Osteocyte (in vitro differentiated cells): ENCODE results near the gene THOC5. TPM values are rescaled to one million over a fixed set of nuclear protein-coding genes. Genes with fewer than 3 reads are reported as not detected.
"Not testable (repeated sequence)": the region's sequence is repeated elsewhere in the genome, so short reads cannot be mapped to it uniquely, and the experiment has no call there.

ENCODE experiments used
- DNase-seq: peaks from one replicate; pipeline ENCODE4 v3.0.0; 2021; ENCODE audit warnings: mixed read lengths; ENCODE audit not compliant: unreplicated experiment; ENCODE audit errors: extremely low spot score
- H3K27ac Mint-ChIP-seq: one replicate; pipeline ENCODE4 v1.8.0; 2021; ENCODE audit warnings: mild to moderate bottlenecking, mixed read lengths; ENCODE audit not compliant: unreplicated experiment
- H3K27me3 Mint-ChIP-seq: one replicate; pipeline ENCODE4 v1.8.0; 2021; ENCODE audit warnings: mixed read lengths; ENCODE audit not compliant: unreplicated experiment
- H3K36me3 Mint-ChIP-seq: one replicate; pipeline ENCODE4 v1.8.0; 2021; ENCODE audit warnings: mixed read lengths; ENCODE audit not compliant: unreplicated experiment
- H3K4me1 Mint-ChIP-seq: one replicate; pipeline ENCODE4 v1.8.0; 2021; ENCODE audit warnings: mixed read lengths; ENCODE audit not compliant: unreplicated experiment
- H3K4me3 Mint-ChIP-seq: one replicate; pipeline ENCODE4 v1.8.0; 2021; ENCODE audit warnings: mild to moderate bottlenecking, moderate library complexity, mixed read lengths; ENCODE audit not compliant: unreplicated experiment
- H3K9me3 Mint-ChIP-seq: one replicate; pipeline ENCODE4 v1.8.0; 2021; ENCODE audit warnings: mixed read lengths; ENCODE audit not compliant: unreplicated experiment
- long read RNA-seq: library from polyadenylated mRNA; unstranded; transcript quantifications from one replicate; pipeline ENCODE4 v2.0.0, GENCODE V29; 2021
- total RNA-seq: library from RNA; stranded (reverse); gene quantifications from 2 replicates; pipeline ENCODE4 v1.2.1, GENCODE V29; 2021
- TF ChIP-seq, protein P1 (sequence below): fragments of 200-600 bp; sonication (generic); IDR thresholded peaks from 2 replicates; pipeline ENCODE4 v1.5.0; 2021; ENCODE audit warnings: antibody characterized with exemption, mild to moderate bottlenecking, moderate library complexity

The THOC5 gene
- total RNA-seq, result 57.4 and 60.0 TPM in 2 replicates
- long read RNA-seq, full-length matches to known transcripts, result 172 of 256 reads
- long read RNA-seq, partial matches to known transcripts, result 18 of 256 reads
- long read RNA-seq, other reads (novel, unspliced or antisense), result 66 of 256 reads

DNA sequence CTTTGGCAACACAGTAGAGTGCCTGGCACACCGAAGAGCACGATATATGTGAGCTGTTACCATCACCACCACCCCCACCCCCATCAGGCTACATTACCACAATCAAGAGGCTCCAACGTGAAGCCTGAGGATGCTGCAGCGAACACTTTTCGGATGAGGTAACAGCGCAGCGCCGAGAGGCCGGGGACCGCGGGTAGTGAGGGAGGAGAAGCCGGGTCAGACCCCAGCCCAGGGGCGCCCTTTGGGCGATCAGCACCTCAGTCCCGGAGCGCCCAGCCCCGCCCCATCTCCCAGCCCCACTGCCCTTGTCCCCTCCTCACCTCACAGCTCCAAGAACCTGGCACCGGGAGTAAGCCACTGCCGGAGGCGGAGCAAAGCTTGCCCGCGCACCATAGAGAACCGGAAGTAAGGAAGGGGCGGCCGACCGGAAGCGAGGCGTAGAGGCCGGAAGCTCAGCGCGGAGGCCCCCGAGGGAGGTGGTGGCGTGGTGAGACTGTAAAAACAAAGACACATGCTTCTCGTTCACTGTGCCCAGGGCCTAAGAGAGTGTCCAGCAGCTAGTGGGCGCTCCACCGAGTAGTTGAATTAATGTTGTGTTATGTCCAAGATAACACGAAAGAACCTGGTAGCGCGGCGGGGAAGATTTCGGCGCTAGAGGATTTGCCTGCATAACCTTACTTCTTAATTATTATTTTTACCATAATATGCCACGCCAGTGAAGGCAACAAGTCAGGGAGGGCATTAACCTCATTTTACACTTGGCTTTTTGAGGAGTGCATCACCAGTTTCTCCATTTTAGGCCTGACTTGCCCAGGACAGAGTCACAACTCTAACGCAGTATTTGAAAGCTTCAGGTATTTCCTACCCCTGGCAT is at the start of gene THOC5:
Gene THOC5, minus strand, starts transcription at position 407 of the 874 bp plus-strand sequence. CDS start 4,610 bp downstream, outside the sequence.
- Mint-ChIP-seq H3K9me3 (no peaks in the 10 kb centered on the region), H3K27ac (peak within 1 kb of the TSS; percentile 91), H3K36me3 (peaks cover 21% of the 10 kb centered on the region), H3K4me1 (peaks cover 13% of the 10 kb centered on the region), H3K27me3 (no peaks in the 10 kb centered on the region), H3K4me3 (peak within 1 kb of the TSS; percentile 91)
- DNase-seq, result peak; percentile 97
- TF ChIP-seq, protein P1, sequence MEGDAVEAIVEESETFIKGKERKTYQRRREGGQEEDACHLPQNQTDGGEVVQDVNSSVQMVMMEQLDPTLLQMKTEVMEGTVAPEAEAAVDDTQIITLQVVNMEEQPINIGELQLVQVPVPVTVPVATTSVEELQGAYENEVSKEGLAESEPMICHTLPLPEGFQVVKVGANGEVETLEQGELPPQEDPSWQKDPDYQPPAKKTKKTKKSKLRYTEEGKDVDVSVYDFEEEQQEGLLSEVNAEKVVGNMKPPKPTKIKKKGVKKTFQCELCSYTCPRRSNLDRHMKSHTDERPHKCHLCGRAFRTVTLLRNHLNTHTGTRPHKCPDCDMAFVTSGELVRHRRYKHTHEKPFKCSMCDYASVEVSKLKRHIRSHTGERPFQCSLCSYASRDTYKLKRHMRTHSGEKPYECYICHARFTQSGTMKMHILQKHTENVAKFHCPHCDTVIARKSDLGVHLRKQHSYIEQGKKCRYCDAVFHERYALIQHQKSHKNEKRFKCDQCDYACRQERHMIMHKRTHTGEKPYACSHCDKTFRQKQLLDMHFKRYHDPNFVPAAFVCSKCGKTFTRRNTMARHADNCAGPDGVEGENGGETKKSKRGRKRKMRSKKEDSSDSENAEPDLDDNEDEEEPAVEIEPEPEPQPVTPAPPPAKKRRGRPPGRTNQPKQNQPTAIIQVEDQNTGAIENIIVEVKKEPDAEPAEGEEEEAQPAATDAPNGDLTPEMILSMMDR, result peak; percentile 81

DNA sequence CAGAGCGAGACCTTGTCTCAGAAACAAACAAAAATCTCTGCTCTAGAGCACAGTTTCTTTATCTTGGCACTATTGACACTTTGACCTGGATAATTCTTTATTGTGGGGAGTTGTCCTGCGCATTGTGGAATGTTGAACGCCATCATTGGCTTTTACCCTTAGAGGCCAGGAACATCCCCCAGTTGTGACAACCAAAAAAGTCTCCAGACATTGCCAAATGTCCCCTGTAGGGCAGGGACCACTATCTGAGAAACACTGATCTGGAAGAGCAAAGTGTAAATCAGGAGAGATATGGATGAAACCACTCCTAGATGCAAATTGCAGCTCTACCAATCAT is 45.1 kb upstream of the THOC5 start:
- no peaks in the 10 kb centered on the region for H3K9me3 Mint-ChIP-seq
- H3K27me3 Mint-ChIP-seq, result no peaks in the 10 kb centered on the region
- no peak overlapping the region for H3K4me3 Mint-ChIP-seq
- H3K4me1 Mint-ChIP-seq, result peaks cover 20% of the 10 kb centered on the region
- no peak for DNase-seq
- H3K27ac Mint-ChIP-seq, result no peak overlapping the region
- H3K36me3 Mint-ChIP-seq, result no peaks in the 10 kb centered on the region
- TF ChIP-seq, protein P1, result no peak

DNA sequence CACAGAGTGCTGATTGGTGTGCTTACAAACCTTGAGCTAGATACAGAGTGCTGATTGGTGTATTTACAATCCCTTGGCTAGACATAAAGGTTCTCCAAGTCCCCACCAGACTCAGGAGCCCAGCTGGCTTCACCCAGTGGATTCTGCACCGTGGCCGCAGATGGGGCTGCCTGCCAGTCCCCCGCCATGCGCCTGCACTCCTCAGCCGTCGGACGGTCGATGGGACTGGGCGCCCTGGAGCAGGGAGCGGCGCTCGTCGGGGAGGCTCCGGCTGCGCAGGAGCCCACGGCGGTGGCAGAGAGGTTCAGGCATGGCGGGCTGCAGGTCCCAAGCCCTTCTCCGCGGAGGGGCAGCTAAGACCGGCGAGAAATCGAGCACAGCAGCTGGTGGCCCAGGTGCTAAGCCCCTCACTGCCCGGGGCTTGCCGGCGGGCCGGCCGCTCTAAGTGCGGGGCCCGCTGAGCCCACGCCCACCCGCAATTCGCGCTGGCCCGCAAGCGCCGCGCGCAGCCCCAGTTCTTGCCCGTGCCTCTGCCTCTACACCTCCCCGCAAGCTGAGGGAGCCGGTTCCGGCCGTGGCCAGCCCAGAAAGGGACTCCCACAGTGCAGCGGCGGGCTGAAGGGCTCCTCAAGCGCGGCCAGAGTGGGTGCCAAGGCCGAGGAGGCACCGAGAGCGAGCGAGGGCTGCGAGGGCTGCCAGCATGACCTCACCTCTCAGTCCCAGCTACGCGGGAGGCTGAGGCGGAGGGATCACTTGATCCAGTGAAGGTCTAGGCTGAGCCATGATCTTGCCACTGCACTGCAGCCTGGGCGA is 44.5 kb upstream of the THOC5 start:
- H3K4me3 Mint-ChIP-seq, H3K36me3 Mint-ChIP-seq, H3K27me3 Mint-ChIP-seq, H3K9me3 Mint-ChIP-seq, DNase-seq, H3K27ac Mint-ChIP-seq: not testable (repeated sequence)
- peaks cover 20% of the 10 kb centered on the region for H3K4me1 Mint-ChIP-seq

DNA sequence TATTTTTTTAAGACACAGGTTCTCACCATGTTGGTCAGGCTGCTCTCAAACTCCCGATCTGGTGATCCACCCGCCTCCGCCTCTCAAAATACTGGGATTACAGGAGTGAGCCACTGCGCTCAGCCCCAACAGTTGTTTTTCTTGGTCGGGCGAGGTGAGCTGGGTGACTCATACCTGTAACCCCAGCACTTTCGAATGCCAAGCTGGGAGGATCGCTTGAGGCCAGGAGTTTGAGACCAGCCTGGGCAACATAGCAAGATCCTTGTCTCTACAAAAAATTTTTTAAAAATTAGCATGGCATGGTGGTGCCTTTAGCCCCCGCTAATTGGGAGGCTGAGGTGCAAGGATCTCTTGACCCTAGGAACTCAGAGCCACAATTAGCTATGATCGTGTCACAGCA is 42.9 kb upstream of the THOC5 start:
- Mint-ChIP-seq H3K4me1 (peaks cover 6% of the 10 kb centered on the region), H3K4me3 (no peak overlapping the region), H3K27me3 (no peaks in the 10 kb centered on the region), H3K9me3 (no peaks in the 10 kb centered on the region), H3K27ac (no peak overlapping the region), H3K36me3 (no peaks in the 10 kb centered on the region)
- TF ChIP-seq, protein P1, result no peak
- no peak for DNase-seq

DNA sequence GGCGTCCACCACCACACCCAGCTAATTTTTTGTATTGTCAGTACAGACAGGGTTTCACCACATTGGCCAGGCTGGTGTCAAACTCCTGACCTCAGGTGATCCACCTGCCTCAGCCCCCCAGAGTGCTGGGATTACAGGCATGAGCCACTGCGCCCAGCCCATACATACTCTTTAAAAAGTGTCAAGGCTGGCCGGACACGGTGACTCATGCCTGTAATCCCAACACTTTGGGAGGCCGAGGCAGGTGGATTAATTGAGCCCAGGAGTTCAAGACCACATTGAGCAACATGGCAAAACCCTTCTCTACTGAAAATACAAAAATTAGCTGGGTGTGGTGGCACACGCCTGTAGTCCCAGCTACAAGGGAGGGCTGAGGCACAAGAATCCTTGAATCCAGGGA is 40.9 kb upstream of the THOC5 start:
- not testable (repeated sequence) for H3K9me3 Mint-ChIP-seq, H3K36me3 Mint-ChIP-seq, DNase-seq, H3K27ac Mint-ChIP-seq, H3K27me3 Mint-ChIP-seq, H3K4me1 Mint-ChIP-seq, H3K4me3 Mint-ChIP-seq

DNA sequence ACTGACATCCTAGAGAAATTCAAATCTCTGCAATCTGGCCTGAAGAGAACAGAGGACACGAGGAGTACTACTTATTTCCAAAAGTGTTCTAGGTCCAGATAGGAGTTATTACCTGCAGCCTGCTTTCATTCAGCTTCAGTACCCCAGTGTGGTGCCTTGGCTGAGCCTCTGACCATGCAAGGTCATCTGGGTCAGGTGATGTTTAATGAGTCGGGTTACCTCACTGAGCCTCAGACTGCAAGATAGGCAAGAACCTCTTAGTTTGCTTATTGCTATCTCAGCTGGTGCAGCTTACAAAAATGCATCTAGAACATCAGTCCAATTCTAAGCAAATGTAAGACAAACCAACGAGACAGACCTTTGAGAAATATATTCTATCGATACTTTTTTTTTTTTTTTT is 40.4 kb upstream of the THOC5 start:
- Mint-ChIP-seq H3K4me1 (peaks cover 3% of the 10 kb centered on the region), H3K36me3 (no peaks in the 10 kb centered on the region), H3K27ac (no peak overlapping the region), H3K9me3 (no peaks in the 10 kb centered on the region), H3K27me3 (no peaks in the 10 kb centered on the region), H3K4me3 (no peak overlapping the region)
- no peak for DNase-seq
- TF ChIP-seq, protein P1, result no peak
